H9 (cell line): Measurements from ENCODE around the gene EVC. TPM values are rescaled to one million over a fixed set of nuclear protein-coding genes. Genes with fewer than 3 reads are reported as not detected.

ENCODE experiments used
- DNase-seq: peaks from one replicate; pipeline ENCODE4 v3.0.0-alpha.2; 2017
- H2AFZ ChIP-seq: one replicate; pipeline ENCODE4 v1.6.1; 2013; ENCODE audit warnings: mild to moderate bottlenecking, low read length, control low read depth, moderate library complexity
- H2AK5ac ChIP-seq: 2 replicates; pipeline ENCODE4 v1.6.1; 2013; ENCODE audit warnings: low read length, control low read depth, mixed read lengths; ENCODE audit not compliant: insufficient read length
- H2BK120ac ChIP-seq: one replicate; pipeline ENCODE4 v1.6.1; 2013; ENCODE audit warnings: low read depth, mild to moderate bottlenecking, low read length, control low read depth, inconsistent platforms; ENCODE audit not compliant: poor library complexity, severe bottlenecking
- H2BK12ac ChIP-seq: 2 replicates; pipeline ENCODE4 v1.6.1; 2013; ENCODE audit warnings: low read length, control low read depth, mixed read lengths, low read depth; ENCODE audit not compliant: insufficient read length
- H2BK15ac ChIP-seq: 2 replicates; pipeline ENCODE4 v1.6.1; 2013; ENCODE audit warnings: low read depth, low read length, control low read depth
- H2BK20ac ChIP-seq: one replicate; pipeline ENCODE4 v1.6.1; 2013; ENCODE audit warnings: low read depth, mild to moderate bottlenecking, low read length, control low read depth, inconsistent platforms; ENCODE audit not compliant: poor library complexity, severe bottlenecking
- H2BK5ac ChIP-seq: 2 replicates; pipeline ENCODE4 v1.6.1; 2013; ENCODE audit warnings: low read length, control low read depth, mixed read lengths; ENCODE audit not compliant: insufficient read length
- H3K14ac ChIP-seq: 2 replicates; pipeline ENCODE4 v1.6.1; 2013; ENCODE audit warnings: low read length, control low read depth; ENCODE audit not compliant: insufficient read depth
- H3K18ac ChIP-seq: 2 replicates; pipeline ENCODE4 v1.6.1; 2013; ENCODE audit warnings: low read depth, mild to moderate bottlenecking, mixed read lengths, low read length, control low read depth; ENCODE audit not compliant: insufficient read length
- H3K23ac ChIP-seq: 2 replicates; pipeline ENCODE4 v1.6.1; 2013; ENCODE audit warnings: low read length, control low read depth, mixed read lengths, low read depth; ENCODE audit not compliant: insufficient read length
- H3K23me2 ChIP-seq: 2 replicates; pipeline ENCODE4 v1.6.1; 2013; ENCODE audit warnings: low read depth, mild to moderate bottlenecking, mixed read lengths, low read length, control low read depth; ENCODE audit not compliant: insufficient read length, poor library complexity, severe bottlenecking
- H3K27ac ChIP-seq: 2 replicates; pipeline ENCODE4 v1.5.1; 2013; ENCODE audit warnings: low read length, control low read depth, mixed read lengths, low read depth; ENCODE audit not compliant: insufficient read length
- H3K27me3 ChIP-seq: 2 replicates; pipeline ENCODE4 v1.6.1; 2013; ENCODE audit warnings: low read length, control low read depth, inconsistent platforms; ENCODE audit not compliant: insufficient read depth
- H3K4ac ChIP-seq: 2 replicates; pipeline ENCODE4 v1.6.1; 2013; ENCODE audit warnings: low read depth, mild to moderate bottlenecking, control low read depth, inconsistent platforms, low read length, moderate library complexity
- H3K4me1 ChIP-seq: 2 replicates; pipeline ENCODE4 v1.6.1; 2013; ENCODE audit warnings: low read length, control low read depth, inconsistent platforms; ENCODE audit not compliant: insufficient read depth
- H3K4me2 ChIP-seq: 2 replicates; pipeline ENCODE4 v1.6.1; 2013; ENCODE audit warnings: low read length, control low read depth, mixed read lengths; ENCODE audit not compliant: insufficient read length, insufficient read depth
- H3K56ac ChIP-seq: 2 replicates; pipeline ENCODE4 v1.6.1; 2013; ENCODE audit warnings: low read depth, mild to moderate bottlenecking, mixed read lengths, low read length, control low read depth; ENCODE audit not compliant: insufficient read length
- H3K79me1 ChIP-seq: 2 replicates; pipeline ENCODE4 v1.6.1; 2013; ENCODE audit warnings: low read depth, mild to moderate bottlenecking, moderate library complexity, low read length, control low read depth, inconsistent platforms; ENCODE audit not compliant: insufficient read depth, poor library complexity, severe bottlenecking
- H3K79me2 ChIP-seq: 2 replicates; pipeline ENCODE4 v1.6.1; 2013; ENCODE audit warnings: low read length, control low read depth, inconsistent platforms; ENCODE audit not compliant: insufficient read depth
- H3K9ac ChIP-seq: 2 replicates; pipeline ENCODE4 v1.6.1; 2013; ENCODE audit warnings: low read length, control low read depth, mixed read lengths; ENCODE audit not compliant: insufficient read length; ENCODE audit errors: extremely low read depth
- H3K9me3 ChIP-seq: one replicate; pipeline ENCODE4 v1.6.1; 2013; ENCODE audit warnings: low read depth, low read length, inconsistent platforms; ENCODE audit not compliant: control insufficient read depth
- H3T11ph ChIP-seq: one replicate; pipeline ENCODE4 v1.6.1; 2013; ENCODE audit warnings: mild to moderate bottlenecking, low read length, control low read depth, inconsistent platforms
- H4K20me1 ChIP-seq: one replicate; pipeline ENCODE4 v1.6.1; 2013; ENCODE audit not compliant: control insufficient read depth, insufficient read length, insufficient read depth
- H4K5ac ChIP-seq: 2 replicates; pipeline ENCODE4 v1.6.1; 2013; ENCODE audit warnings: low read depth, mild to moderate bottlenecking, mixed read lengths, low read length, control low read depth; ENCODE audit not compliant: insufficient read length
- H4K8ac ChIP-seq: replicated peaks from 2 replicates; pipeline ENCODE4 v1.6.1; 2013; ENCODE audit warnings: low read length, control low read depth, mixed read lengths, low read depth; ENCODE audit not compliant: insufficient read length
- H4K91ac ChIP-seq: 2 replicates; pipeline ENCODE4 v1.6.1; 2013; ENCODE audit warnings: low read depth, mild to moderate bottlenecking, moderate library complexity, mixed read lengths, low read length, control low read depth; ENCODE audit not compliant: insufficient read length
- H3K27ac Mint-ChIP-seq, 3 experiments: 2 replicates in 2 of 3; 3 replicates in 1 of 3; pipeline ENCODE4 v1.8.0; 2020 to 2021; ENCODE audit warnings: mixed read lengths in 3 of 3, mild to moderate bottlenecking in 1 of 3, moderate library complexity in 1 of 3
- H3K27me3 Mint-ChIP-seq: 2 replicates; pipeline ENCODE4 v1.8.0; 2021; ENCODE audit warnings: low read depth, mild to moderate bottlenecking, moderate library complexity, mixed read lengths
- H3K36me3 Mint-ChIP-seq, 3 experiments: 2 replicates in 2 of 3; 3 replicates in 1 of 3; pipeline ENCODE4 v1.8.0; 2020 to 2021; ENCODE audit warnings: low read depth in 3 of 3, mixed read lengths in 3 of 3; ENCODE audit not compliant: insufficient read depth in 1 of 3
- H3K4me1 Mint-ChIP-seq, 2 experiments: 2 replicates each; pipeline ENCODE4 v1.8.0; 2020; ENCODE audit warnings: mixed read lengths in 2 of 2
- H3K4me3 Mint-ChIP-seq, 2 experiments: 2 replicates in 1 of 2; 3 replicates in 1 of 2; pipeline ENCODE4 v1.8.0; 2020 to 2021; ENCODE audit warnings: mild to moderate bottlenecking in 2 of 2, mixed read lengths in 2 of 2, moderate library complexity in 1 of 2
- H3K9me3 Mint-ChIP-seq, 2 experiments: 2 replicates in 1 of 2; 3 replicates in 1 of 2; pipeline ENCODE4 v1.8.0; 2020; ENCODE audit warnings: mild to moderate bottlenecking in 2 of 2, mixed read lengths in 2 of 2, moderate library complexity in 1 of 2
- CTCF ChIP-seq: fragments of 200-600 bp; sonication (generic); conservative IDR thresholded peaks from 3 replicates; pipeline ENCODE4 v1.8.0; 2021; ENCODE audit warnings: antibody characterized with exemption, mild to moderate bottlenecking
- WGBS: extraction: QIAGEN DNeasy Blood & Tissue Kit; methylation state at CpG from one replicate; pipeline ENCODE4 v1.1.7; 2013; ENCODE audit warnings: missing lambda C conversion rate, low lambda C conversion rate, mixed read lengths; ENCODE audit not compliant: insufficient read length; ENCODE audit errors: extremely low coverage; 5-methylcytosine and 5-hydroxymethylcytosine counted together
- total RNA-seq: library from RNA; stranded (reverse); gene quantifications from 2 replicates; pipeline ENCODE4 v1.2.1, GENCODE V29; 2021

The EVC gene
- total RNA-seq, 1 experiment from 2014 or later, result 10.1 TPM

GRCh38 chr4:5664778-5665177 lies 46.2 kb upstream of the EVC start:
- Histone ChIP-seq H4K8ac (no peak overlapping the region), H2BK15ac (no peak overlapping the region), H2AFZ (no peak overlapping the region), H3K79me1 (no peaks in the 10 kb centered on the region), H3K27me3 (no peaks in the 10 kb centered on the region), H3K14ac (no peak overlapping the region), H3K79me2 (no peaks in the 10 kb centered on the region), H2BK12ac (no peak overlapping the region), H3K9ac (no peak overlapping the region), H3K56ac (no peak overlapping the region), H4K20me1 (no peaks in the 10 kb centered on the region), H2BK20ac (no peak overlapping the region), H2BK5ac (no peak overlapping the region), H4K91ac (no peak overlapping the region), H3K9me3 (peaks cover 13% of the 10 kb centered on the region), H3K18ac (no peak overlapping the region), H3K27ac (no peak overlapping the region), H4K5ac (no peak overlapping the region), H3K4ac (no peak overlapping the region), H3K23me2 (no peaks in the 10 kb centered on the region), H3K4me2 (no peak overlapping the region), H3K23ac (no peak overlapping the region), H2BK120ac (no peak overlapping the region), H3T11ph (no peak overlapping the region), H2AK5ac (no peak overlapping the region), H3K4me1 (no peaks in the 10 kb centered on the region)
- no peak overlapping the region for H3K27ac Mint-ChIP-seq
- H3K4me1 Mint-ChIP-seq, result no peaks in the 10 kb centered on the region
- H3K27me3 Mint-ChIP-seq, result no peaks in the 10 kb centered on the region
- H3K4me3 Mint-ChIP-seq, result no peak overlapping the region
- no peak for DNase-seq
- no peak for TF ChIP-seq CTCF
- peaks cover 6 to 16% of the 10 kb centered on the region in 2 experiments; a peak in 4 of 5 replicates for H3K9me3 Mint-ChIP-seq
- peaks cover 10 to 42% (median 36%) of the 10 kb centered on the region in 3 experiments for H3K36me3 Mint-ChIP-seq
- WGBS, result 100% methylated on average over 5 of the region's 12 CpGs
